D721Med (cell line): ENCODE measurements around the gene TAF1C.

Source experiments
- DNase-seq: peaks from one replicate; pipeline ENCODE4 v3.0.0; 2011; ENCODE audit warnings: low spot score; ENCODE audit not compliant: insufficient read length
- FAIRE-seq: peaks from 2 replicates; lab custom pipeline; 2011; peaks lifted over from hg19 to GRCh38; lab: Jason Lieb, UNC
- CTCF ChIP-seq: IDR thresholded peaks from 2 replicates; pipeline ENCODE4 v1.5.1; 2012; ENCODE audit warnings: mild to moderate bottlenecking, control low read depth; ENCODE audit not compliant: insufficient read depth; ENCODE audit errors: missing control alignments

TAF1C gene

GRCh38 chr16:84194470-84195200 is 7.8 kb upstream of the TAF1C start:
- no peak for FAIRE-seq
- no peak for TF ChIP-seq CTCF
- no peak for DNase-seq

- no peak for TF ChIP-seq CTCF
- FAIRE-seq (no peak), DNase-seq (no peak)
Observed at GRCh38 chr16:84194018-84194417, 7.2 kb upstream of the TAF1C start.

GRCh38 chr16:84193480-84193879 is 6.6 kb upstream of the TAF1C start:
- DNase-seq (no peak), FAIRE-seq (no peak)
- no peak for TF ChIP-seq CTCF

GRCh38 chr16:84191466-84191865 is 4.6 kb upstream of the TAF1C start:
- DNase-seq (no peak), FAIRE-seq (no peak)
- TF ChIP-seq CTCF: no peak

GRCh38 chr16:84190731-84191388 is 4.0 kb upstream of the TAF1C start, which contains the start of gene ADAD2:
Gene ADAD2, plus strand, starts transcription at chr16:84191157. Its CDS starts 74 bp downstream, at chr16:84191231.
- TF ChIP-seq CTCF: no peak
- FAIRE-seq: no peak
- DNase-seq: no peak

- FAIRE-seq (no peak), DNase-seq (no peak)
Observed at GRCh38 chr16:84184775-84185174, 2.1 kb downstream of the TAF1C start.

More at GRCh38 chr16:84184775-84185174, 2.1 kb downstream of the TAF1C start:
- TF ChIP-seq CTCF: no peak
